H1 (cell line): ENCODE measurements around the gene NFIC. TPM values are rescaled to one million over a fixed set of nuclear protein-coding genes. Genes with fewer than 3 reads are reported as not detected.

Source experiments
- EZH2 ChIP-seq: fragments of 200-600 bp; sonication (generic); IDR thresholded peaks from 2 replicates; pipeline ENCODE4 v1.7.1; 2012; ENCODE audit warnings: low read depth, mild to moderate bottlenecking, moderate library complexity, low read length, inconsistent platforms; ENCODE audit not compliant: severe bottlenecking
- polyA plus RNA-seq, 7 experiments: library from polyadenylated mRNA; depleted of rRNA in 3 of 7; stranded (reverse) in 5 of 7; unstranded in 2 of 7; fragments of >200 nt in 5 of 7; fragments of 200-250 nt in 2 of 7; gene quantifications; 1 replicate in 5 of 7; 2 replicates in 1 of 7; 4 replicates in 1 of 7; pipeline versions ENCODE4 v1.2.1 to v1.2.3, GENCODE V29; 2011 to 2013; ENCODE audit warnings: missing spikeins in 2 of 7, mixed read lengths in 2 of 7
- total RNA-seq: library from RNA; stranded (reverse); fragmentation: NEBNext Ultra II Directional; extraction: Animal tissue kit (Norgen Biotek cat#: 25700); gene quantifications from 2 replicates; pipeline ENCODE4 v1.2.1, GENCODE V29; 2021
- TF ChIP-seq, protein P1 (sequence below): fragments of 300-600 bp; sonication (generic); IDR thresholded peaks from 2 replicates; pipeline ENCODE4 v1.7.1; 2012; ENCODE audit warnings: low read length, moderate library complexity, mild to moderate bottlenecking, inconsistent platforms; ENCODE audit not compliant: insufficient replicate concordance

NFIC gene
- total and polyA plus RNA-seq, 2 of the 8 experiments (the other 6 are each of a cell fraction or from before 2014, with no cell fraction given): 0.56 to 3.2 TPM

DNA sequence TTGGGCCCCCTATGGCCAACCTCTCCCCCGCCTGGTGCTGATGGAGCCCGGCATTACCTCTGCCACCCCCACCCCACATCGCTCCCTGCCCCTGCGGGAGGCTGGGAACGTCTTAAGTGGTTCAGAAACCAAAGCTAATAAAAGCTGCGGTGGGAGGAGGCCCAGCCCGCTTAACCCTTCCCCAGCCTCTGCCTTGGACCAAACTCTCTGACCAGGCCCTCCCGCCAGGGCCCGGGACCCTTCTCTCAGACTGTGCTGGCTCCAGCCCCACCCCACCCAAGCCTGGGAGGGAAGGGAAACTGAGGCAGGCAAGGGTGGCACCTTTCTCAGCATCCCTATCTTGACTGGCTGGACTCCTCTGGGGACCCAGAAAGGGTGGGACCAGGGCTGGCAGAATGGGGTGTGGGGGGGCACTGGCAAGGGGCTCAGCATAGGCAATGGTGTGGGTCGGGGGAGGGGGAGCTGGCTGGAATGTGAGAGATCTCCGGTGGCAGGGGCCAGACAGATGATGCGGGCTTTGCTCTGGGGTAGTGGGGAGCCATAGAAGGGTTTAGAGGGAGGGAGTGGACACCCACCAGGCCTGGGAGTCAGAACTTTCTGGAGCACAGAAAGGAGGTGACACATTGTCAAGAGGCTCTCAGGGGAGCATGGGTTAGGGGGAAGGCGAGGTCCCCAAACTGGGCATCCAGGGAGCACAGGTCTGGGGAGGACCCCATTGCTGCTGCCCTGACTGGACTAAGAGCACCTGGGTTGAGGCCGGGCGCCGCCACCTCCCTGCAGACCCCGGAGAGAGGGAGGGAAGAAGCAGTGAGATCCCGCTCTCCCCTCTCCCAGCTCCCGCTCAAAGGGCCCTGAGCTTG, 92.1 kb downstream of the NFIC start (continued):
- TF ChIP-seq, protein P1, sequence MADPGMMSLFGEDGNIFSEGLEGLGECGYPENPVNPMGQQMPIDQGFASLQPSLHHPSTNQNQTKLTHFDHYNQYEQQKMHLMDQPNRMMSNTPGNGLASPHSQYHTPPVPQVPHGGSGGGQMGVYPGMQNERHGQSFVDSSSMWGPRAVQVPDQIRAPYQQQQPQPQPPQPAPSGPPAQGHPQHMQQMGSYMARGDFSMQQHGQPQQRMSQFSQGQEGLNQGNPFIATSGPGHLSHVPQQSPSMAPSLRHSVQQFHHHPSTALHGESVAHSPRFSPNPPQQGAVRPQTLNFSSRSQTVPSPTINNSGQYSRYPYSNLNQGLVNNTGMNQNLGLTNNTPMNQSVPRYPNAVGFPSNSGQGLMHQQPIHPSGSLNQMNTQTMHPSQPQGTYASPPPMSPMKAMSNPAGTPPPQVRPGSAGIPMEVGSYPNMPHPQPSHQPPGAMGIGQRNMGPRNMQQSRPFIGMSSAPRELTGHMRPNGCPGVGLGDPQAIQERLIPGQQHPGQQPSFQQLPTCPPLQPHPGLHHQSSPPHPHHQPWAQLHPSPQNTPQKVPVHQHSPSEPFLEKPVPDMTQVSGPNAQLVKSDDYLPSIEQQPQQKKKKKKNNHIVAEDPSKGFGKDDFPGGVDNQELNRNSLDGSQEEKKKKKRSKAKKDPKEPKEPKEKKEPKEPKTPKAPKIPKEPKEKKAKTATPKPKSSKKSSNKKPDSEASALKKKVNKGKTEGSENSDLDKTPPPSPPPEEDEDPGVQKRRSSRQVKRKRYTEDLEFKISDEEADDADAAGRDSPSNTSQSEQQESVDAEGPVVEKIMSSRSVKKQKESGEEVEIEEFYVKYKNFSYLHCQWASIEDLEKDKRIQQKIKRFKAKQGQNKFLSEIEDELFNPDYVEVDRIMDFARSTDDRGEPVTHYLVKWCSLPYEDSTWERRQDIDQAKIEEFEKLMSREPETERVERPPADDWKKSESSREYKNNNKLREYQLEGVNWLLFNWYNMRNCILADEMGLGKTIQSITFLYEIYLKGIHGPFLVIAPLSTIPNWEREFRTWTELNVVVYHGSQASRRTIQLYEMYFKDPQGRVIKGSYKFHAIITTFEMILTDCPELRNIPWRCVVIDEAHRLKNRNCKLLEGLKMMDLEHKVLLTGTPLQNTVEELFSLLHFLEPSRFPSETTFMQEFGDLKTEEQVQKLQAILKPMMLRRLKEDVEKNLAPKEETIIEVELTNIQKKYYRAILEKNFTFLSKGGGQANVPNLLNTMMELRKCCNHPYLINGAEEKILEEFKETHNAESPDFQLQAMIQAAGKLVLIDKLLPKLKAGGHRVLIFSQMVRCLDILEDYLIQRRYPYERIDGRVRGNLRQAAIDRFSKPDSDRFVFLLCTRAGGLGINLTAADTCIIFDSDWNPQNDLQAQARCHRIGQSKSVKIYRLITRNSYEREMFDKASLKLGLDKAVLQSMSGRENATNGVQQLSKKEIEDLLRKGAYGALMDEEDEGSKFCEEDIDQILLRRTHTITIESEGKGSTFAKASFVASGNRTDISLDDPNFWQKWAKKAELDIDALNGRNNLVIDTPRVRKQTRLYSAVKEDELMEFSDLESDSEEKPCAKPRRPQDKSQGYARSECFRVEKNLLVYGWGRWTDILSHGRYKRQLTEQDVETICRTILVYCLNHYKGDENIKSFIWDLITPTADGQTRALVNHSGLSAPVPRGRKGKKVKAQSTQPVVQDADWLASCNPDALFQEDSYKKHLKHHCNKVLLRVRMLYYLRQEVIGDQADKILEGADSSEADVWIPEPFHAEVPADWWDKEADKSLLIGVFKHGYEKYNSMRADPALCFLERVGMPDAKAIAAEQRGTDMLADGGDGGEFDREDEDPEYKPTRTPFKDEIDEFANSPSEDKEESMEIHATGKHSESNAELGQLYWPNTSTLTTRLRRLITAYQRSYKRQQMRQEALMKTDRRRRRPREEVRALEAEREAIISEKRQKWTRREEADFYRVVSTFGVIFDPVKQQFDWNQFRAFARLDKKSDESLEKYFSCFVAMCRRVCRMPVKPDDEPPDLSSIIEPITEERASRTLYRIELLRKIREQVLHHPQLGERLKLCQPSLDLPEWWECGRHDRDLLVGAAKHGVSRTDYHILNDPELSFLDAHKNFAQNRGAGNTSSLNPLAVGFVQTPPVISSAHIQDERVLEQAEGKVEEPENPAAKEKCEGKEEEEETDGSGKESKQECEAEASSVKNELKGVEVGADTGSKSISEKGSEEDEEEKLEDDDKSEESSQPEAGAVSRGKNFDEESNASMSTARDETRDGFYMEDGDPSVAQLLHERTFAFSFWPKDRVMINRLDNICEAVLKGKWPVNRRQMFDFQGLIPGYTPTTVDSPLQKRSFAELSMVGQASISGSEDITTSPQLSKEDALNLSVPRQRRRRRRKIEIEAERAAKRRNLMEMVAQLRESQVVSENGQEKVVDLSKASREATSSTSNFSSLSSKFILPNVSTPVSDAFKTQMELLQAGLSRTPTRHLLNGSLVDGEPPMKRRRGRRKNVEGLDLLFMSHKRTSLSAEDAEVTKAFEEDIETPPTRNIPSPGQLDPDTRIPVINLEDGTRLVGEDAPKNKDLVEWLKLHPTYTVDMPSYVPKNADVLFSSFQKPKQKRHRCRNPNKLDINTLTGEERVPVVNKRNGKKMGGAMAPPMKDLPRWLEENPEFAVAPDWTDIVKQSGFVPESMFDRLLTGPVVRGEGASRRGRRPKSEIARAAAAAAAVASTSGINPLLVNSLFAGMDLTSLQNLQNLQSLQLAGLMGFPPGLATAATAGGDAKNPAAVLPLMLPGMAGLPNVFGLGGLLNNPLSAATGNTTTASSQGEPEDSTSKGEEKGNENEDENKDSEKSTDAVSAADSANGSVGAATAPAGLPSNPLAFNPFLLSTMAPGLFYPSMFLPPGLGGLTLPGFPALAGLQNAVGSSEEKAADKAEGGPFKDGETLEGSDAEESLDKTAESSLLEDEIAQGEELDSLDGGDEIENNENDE: no peak
- TF ChIP-seq EZH2: peak; percentile 32
